NCI-H1694 treated with DMSO at 0.1 percent for 48 hours (cell line): ENCODE measurements around the gene TBC1D3C.
"Not testable (repeated sequence)": the region's sequence is repeated elsewhere in the genome, so short reads cannot be mapped to it uniquely, and the experiment has no call there.

Experiments used
- DNase-seq: peaks from one replicate; lab custom pipeline; 2025; lab: John Stamatoyannopoulos, UW

The TBC1D3C gene

GRCh38 chr17:38068534-38068933, at the start of gene TBC1D3C:
Gene TBC1D3C, minus strand, starts transcription at chr17:38068634. Its CDS starts 1,568 bp downstream, at chr17:38067066.
- DNase-seq: not testable (repeated sequence)

- DNase-seq: not testable (repeated sequence)
Observed at GRCh38 chr17:38099262-38099661, 30.8 kb upstream of the TBC1D3C start.

- DNase-seq: not testable (repeated sequence)
Observed at GRCh38 chr17:38094059-38094694, 25.7 kb upstream of the TBC1D3C start.

- not testable (repeated sequence) for DNase-seq
Observed at GRCh38 chr17:38088120-38088519, 19.7 kb upstream of the TBC1D3C start.

GRCh38 chr17:38087344-38087743, 18.9 kb upstream of the TBC1D3C start:
- not testable (repeated sequence) for DNase-seq
